ENCODE measurements around the gene HTR3A.
"Not testable (repeated sequence)": the region's sequence is repeated elsewhere in the genome, so short reads cannot be mapped to it uniquely, and the experiment has no call there.

HTR3A gene

DNA sequence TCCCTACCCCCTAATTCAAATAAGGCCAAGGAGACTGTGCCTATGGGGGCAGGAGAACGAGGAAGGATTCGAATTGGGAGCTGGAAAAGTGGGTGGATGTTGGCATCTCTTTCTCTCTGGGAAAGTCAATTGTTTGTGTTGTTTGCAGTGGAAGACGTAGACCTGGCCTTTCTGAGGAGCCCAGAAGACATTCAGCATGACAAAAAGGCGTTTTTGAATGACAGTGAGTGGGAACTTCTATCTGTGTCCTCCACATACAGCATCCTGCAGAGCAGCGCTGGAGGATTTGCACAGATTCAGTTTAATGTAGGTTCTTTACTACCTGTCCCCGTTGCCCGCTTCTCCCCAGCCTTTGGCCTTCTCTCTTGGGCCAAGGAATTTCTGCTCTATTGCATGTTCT lies 42.1 kb upstream of the HTR3A start:
- H3K4me3 ChIP-seq (ENCODE audit: low read depth in 1 of 2, low read length in 2 of 2) = no peak overlapping the region
- DNase-seq (no peak), ATAC-seq (ENCODE audit: insufficient read depth, low read depth) (no peak)
- H4K20me1 ChIP-seq (ENCODE audit: insufficient read depth, low read length) = no peaks in the 10 kb centered on the region
- no peak overlapping the region for H3K9ac ChIP-seq (ENCODE audit: low read depth, low read length)
- no peak overlapping the region for H3K4me2 ChIP-seq (ENCODE audit: insufficient read depth, low read length)
- H3K27ac ChIP-seq (ENCODE audit: low read length) = no peak overlapping the region
- TF ChIP-seq EZH2 (IDR thresholded peaks at IDR 0.05; ENCODE audit: borderline replicate concordance, low read depth, low read length, severe bottlenecking) = no peak
- TF ChIP-seq, protein P1, sequence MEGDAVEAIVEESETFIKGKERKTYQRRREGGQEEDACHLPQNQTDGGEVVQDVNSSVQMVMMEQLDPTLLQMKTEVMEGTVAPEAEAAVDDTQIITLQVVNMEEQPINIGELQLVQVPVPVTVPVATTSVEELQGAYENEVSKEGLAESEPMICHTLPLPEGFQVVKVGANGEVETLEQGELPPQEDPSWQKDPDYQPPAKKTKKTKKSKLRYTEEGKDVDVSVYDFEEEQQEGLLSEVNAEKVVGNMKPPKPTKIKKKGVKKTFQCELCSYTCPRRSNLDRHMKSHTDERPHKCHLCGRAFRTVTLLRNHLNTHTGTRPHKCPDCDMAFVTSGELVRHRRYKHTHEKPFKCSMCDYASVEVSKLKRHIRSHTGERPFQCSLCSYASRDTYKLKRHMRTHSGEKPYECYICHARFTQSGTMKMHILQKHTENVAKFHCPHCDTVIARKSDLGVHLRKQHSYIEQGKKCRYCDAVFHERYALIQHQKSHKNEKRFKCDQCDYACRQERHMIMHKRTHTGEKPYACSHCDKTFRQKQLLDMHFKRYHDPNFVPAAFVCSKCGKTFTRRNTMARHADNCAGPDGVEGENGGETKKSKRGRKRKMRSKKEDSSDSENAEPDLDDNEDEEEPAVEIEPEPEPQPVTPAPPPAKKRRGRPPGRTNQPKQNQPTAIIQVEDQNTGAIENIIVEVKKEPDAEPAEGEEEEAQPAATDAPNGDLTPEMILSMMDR (IDR thresholded peaks at IDR 0.05; ENCODE audit: borderline replicate concordance, extremely low read depth, low read length, poor library complexity, severe bottlenecking) = no peak
- no peaks in the 10 kb centered on the region for H3K79me2 ChIP-seq (ENCODE audit: insufficient read depth, low read length)
- H2AFZ ChIP-seq (ENCODE audit: low read depth, low read length) = no peak overlapping the region
- H3K4me1 ChIP-seq (ENCODE audit: insufficient read depth, low read length) = no peaks in the 10 kb centered on the region
- H3K27me3 ChIP-seq (ENCODE audit: insufficient read depth, low read length, poor library complexity) = peaks cover 10% of the 10 kb centered on the region
- no peaks in the 10 kb centered on the region for H3K36me3 ChIP-seq (ENCODE audit: insufficient read depth, low read length)
- no peaks in the 10 kb centered on the region for H3K9me3 ChIP-seq (ENCODE audit: insufficient read depth, low read length, severe bottlenecking)

DNA sequence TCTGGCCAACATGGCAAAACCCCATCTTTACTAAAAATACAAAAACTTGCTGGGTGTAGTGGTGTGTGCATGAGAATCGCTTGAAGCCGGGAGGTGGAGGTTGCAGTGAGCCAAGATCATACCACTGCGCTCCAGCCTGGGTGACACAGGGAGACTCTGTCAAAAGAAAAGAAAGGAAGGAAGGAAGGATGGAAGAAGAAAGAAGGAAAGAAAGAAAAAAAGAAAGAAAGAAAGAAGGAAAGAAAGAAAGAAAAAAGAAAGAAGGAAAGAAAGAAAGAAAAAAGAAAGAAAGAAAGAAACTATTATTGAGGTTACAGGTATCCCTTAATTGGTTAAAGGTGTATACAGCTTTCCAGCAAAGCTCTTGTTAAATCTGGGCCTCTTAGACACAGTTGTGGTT lies 40.7 kb upstream of the HTR3A start:
- not testable (repeated sequence) for H4K20me1 ChIP-seq (ENCODE audit: insufficient read depth, low read length); DNase-seq; H3K4me1 ChIP-seq (ENCODE audit: insufficient read depth, low read length); H2AFZ ChIP-seq (ENCODE audit: low read depth, low read length); H3K27ac ChIP-seq (ENCODE audit: low read length); H3K9me3 ChIP-seq (ENCODE audit: insufficient read depth, low read length, severe bottlenecking); H3K36me3 ChIP-seq (ENCODE audit: insufficient read depth, low read length); H3K79me2 ChIP-seq (ENCODE audit: insufficient read depth, low read length); H3K9ac ChIP-seq (ENCODE audit: low read depth, low read length); H3K27me3 ChIP-seq (ENCODE audit: insufficient read depth, low read length, poor library complexity); H3K4me2 ChIP-seq (ENCODE audit: insufficient read depth, low read length); ATAC-seq (ENCODE audit: insufficient read depth, low read depth); H3K4me3 ChIP-seq (ENCODE audit: low read depth in 1 of 2, low read length in 2 of 2)

DNA sequence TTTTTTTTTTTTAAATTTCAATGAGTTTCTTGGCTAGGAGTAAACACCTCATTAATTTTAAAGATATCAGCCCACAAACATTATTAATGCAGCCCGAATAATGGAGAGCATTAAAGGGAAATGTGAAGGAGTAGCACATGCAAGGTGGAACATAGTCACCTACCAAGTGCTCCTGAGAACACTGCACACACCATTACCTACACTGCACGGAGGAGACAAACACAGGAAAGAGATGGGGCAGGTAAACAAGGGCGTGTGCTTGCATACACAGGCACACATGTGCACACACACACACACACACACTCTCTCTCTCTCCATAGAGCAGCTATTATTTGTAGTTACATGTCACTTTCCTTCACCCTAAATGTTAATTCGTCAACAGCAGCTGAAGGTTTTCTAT lies 40.1 kb upstream of the HTR3A start:
- TF ChIP-seq, protein P1 (IDR thresholded peaks at IDR 0.05; ENCODE audit: borderline replicate concordance, extremely low read depth, low read length, poor library complexity, severe bottlenecking) = no peak
- no peak for TF ChIP-seq EZH2 (IDR thresholded peaks at IDR 0.05; ENCODE audit: borderline replicate concordance, low read depth, low read length, severe bottlenecking)
- Histone ChIP-seq H3K4me1 (ENCODE audit: insufficient read depth, low read length) (no peaks in the 10 kb centered on the region), H3K79me2 (ENCODE audit: insufficient read depth, low read length) (no peaks in the 10 kb centered on the region), H3K4me2 (ENCODE audit: insufficient read depth, low read length) (no peak overlapping the region), H3K27ac (ENCODE audit: low read length) (no peak overlapping the region), H3K4me3 (ENCODE audit: low read depth in 1 of 2, low read length in 2 of 2) (no peak overlapping the region), H4K20me1 (ENCODE audit: insufficient read depth, low read length) (no peaks in the 10 kb centered on the region), H2AFZ (ENCODE audit: low read depth, low read length) (no peak overlapping the region), H3K36me3 (ENCODE audit: insufficient read depth, low read length) (no peaks in the 10 kb centered on the region), H3K27me3 (ENCODE audit: insufficient read depth, low read length, poor library complexity) (peaks cover 10% of the 10 kb centered on the region), H3K9me3 (ENCODE audit: insufficient read depth, low read length, severe bottlenecking) (no peaks in the 10 kb centered on the region), H3K9ac (ENCODE audit: low read depth, low read length) (no peak overlapping the region)
- no peak for DNase-seq
- ATAC-seq (ENCODE audit: insufficient read depth, low read depth) = no peak

DNA sequence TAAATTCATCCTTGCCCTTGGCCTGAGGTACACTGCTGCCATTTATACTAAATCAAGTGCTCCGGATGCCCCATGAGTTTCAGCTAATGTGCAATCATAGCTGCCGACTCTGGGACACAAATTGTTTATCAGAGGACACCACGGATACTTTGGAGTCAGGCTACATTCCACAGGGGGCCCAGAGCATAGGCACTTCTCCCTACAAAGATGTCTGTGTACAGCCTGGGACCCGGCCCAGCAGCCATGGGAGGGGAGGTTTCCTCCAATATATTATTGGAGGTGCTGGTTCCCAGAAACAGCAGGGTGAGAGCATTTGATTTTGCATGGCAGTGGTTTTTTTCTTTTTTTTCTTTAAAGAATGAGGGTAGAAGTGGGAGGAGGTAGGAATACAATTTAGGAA lies 39.0 kb upstream of the HTR3A start:
- Histone ChIP-seq H3K79me2 (ENCODE audit: insufficient read depth, low read length) (no peaks in the 10 kb centered on the region), H3K9ac (ENCODE audit: low read depth, low read length) (no peak overlapping the region), H3K9me3 (ENCODE audit: insufficient read depth, low read length, severe bottlenecking) (no peaks in the 10 kb centered on the region), H2AFZ (ENCODE audit: low read depth, low read length) (no peak overlapping the region), H3K4me2 (ENCODE audit: insufficient read depth, low read length) (no peak overlapping the region), H3K27ac (ENCODE audit: low read length) (no peak overlapping the region), H4K20me1 (ENCODE audit: insufficient read depth, low read length) (no peaks in the 10 kb centered on the region), H3K4me3 (ENCODE audit: low read depth in 1 of 2, low read length in 2 of 2) (no peak overlapping the region), H3K4me1 (ENCODE audit: insufficient read depth, low read length) (no peaks in the 10 kb centered on the region), H3K36me3 (ENCODE audit: insufficient read depth, low read length) (no peaks in the 10 kb centered on the region), H3K27me3 (ENCODE audit: insufficient read depth, low read length, poor library complexity) (peaks cover 10% of the 10 kb centered on the region)
- ATAC-seq (ENCODE audit: insufficient read depth, low read depth) = no peak
- TF ChIP-seq, protein P1 (IDR thresholded peaks at IDR 0.05; ENCODE audit: borderline replicate concordance, extremely low read depth, low read length, poor library complexity, severe bottlenecking) = no peak
- no peak for TF ChIP-seq EZH2 (IDR thresholded peaks at IDR 0.05; ENCODE audit: borderline replicate concordance, low read depth, low read length, severe bottlenecking)
- no peak for DNase-seq
